HepG2 (cell line): Measurements from ENCODE around the gene BARX2. TPM values are rescaled to one million over a fixed set of nuclear protein-coding genes. Genes with fewer than 3 reads are reported as not detected.
A peak's percentile ranks its signal among the peaks of the same experiment; 100 is the strongest.

Source experiments
- BCL6 ChIP-seq: IDR thresholded peaks from 2 replicates; pipeline ENCODE4 v1.6.1; 2016; ENCODE audit warnings: missing genetic modification reagents, missing compliant biosample characterization
- FOXC1 ChIP-seq: sonication (generic); formaldehyde crosslinking; IDR thresholded peaks from 2 replicates; pipeline ENCODE4 v1.8.0; 2022; ENCODE audit warnings: mild to moderate bottlenecking, missing genetic modification reagents, borderline replicate concordance
- KDM2A ChIP-seq: sonication (generic); formaldehyde crosslinking; IDR thresholded peaks from 2 replicates; pipeline ENCODE4 v1.4.0; 2020; ENCODE audit warnings: low read depth, missing genetic modification reagents, borderline replicate concordance
- KDM4B ChIP-seq: sonication (generic); formaldehyde crosslinking; IDR thresholded peaks from 2 replicates; pipeline ENCODE4 v1.4.0; 2020; ENCODE audit warnings: missing genetic modification reagents
- KLF12 ChIP-seq: sonication (generic); formaldehyde crosslinking; IDR thresholded peaks from 2 replicates; pipeline ENCODE4 v1.4.0; 2020; ENCODE audit warnings: missing genetic modification reagents, borderline replicate concordance
- NFE2 ChIP-seq: sonication (generic); formaldehyde crosslinking; IDR thresholded peaks from 2 replicates; pipeline ENCODE4 v1.4.0; 2020; ENCODE audit warnings: missing genetic modification reagents
- SALL1 ChIP-seq: sonication (generic); formaldehyde crosslinking; IDR thresholded peaks from 2 replicates; pipeline ENCODE4 v1.8.0; 2022; ENCODE audit warnings: mild to moderate bottlenecking, missing genetic modification reagents
- SP140L ChIP-seq: sonication (generic); formaldehyde crosslinking; IDR thresholded peaks from 2 replicates; pipeline ENCODE4 v1.4.0; 2020; ENCODE audit warnings: missing genetic modification reagents, borderline replicate concordance
- THYN1 ChIP-seq: sonication (generic); formaldehyde crosslinking; IDR thresholded peaks from 2 replicates; pipeline ENCODE4 v1.8.1; 2023; ENCODE audit warnings: low read depth, mild to moderate bottlenecking, moderate library complexity, missing genetic modification reagents, borderline replicate concordance
- ZBTB20 ChIP-seq: sonication (generic); formaldehyde crosslinking; IDR thresholded peaks from 2 replicates; pipeline ENCODE4 v1.8.1; 2023; ENCODE audit warnings: missing genetic modification reagents, low read depth, mild to moderate bottlenecking, borderline replicate concordance
- ZNF274 ChIP-seq: sonication (generic); formaldehyde crosslinking; IDR thresholded peaks from 2 replicates; pipeline ENCODE4 v1.5.1; 2020; ENCODE audit warnings: mild to moderate bottlenecking, missing genetic modification reagents
- ZNF350 ChIP-seq: sonication (generic); formaldehyde crosslinking; IDR thresholded peaks from 2 replicates; pipeline ENCODE4 v1.4.0; 2020; ENCODE audit warnings: mild to moderate bottlenecking, low read depth, missing genetic modification reagents, borderline replicate concordance
- ZNF441 ChIP-seq: sonication (generic); formaldehyde crosslinking; IDR thresholded peaks from 2 replicates; pipeline ENCODE4 v1.7.0; 2021; ENCODE audit warnings: missing genetic modification reagents, borderline replicate concordance
- ZNF878 ChIP-seq: sonication (generic); formaldehyde crosslinking; IDR thresholded peaks from 2 replicates; pipeline ENCODE4 v1.8.1; 2023; ENCODE audit warnings: mild to moderate bottlenecking, missing genetic modification reagents, moderate library complexity
- ZNF883 ChIP-seq: sonication (generic); formaldehyde crosslinking; IDR thresholded peaks from 2 replicates; pipeline ENCODE4 v1.5.1; 2020; ENCODE audit warnings: mild to moderate bottlenecking, missing genetic modification reagents; ENCODE audit errors: not compliant biosample characterization
- ZSCAN30 ChIP-seq: sonication (generic); formaldehyde crosslinking; IDR thresholded peaks from 2 replicates; pipeline ENCODE4 v1.5.0; 2020; ENCODE audit warnings: mild to moderate bottlenecking, missing genetic modification reagents
- polyA plus RNA-seq, 8 experiments: library from polyadenylated mRNA; depleted of rRNA in 3 of 8; stranded (reverse) in 7 of 8; unstranded in 1 of 8; fragments of >200 nt; fragmentation: Illumina TruSeq in 4 of 8; extraction: Trizol in 4 of 8; gene quantifications; 2 replicates each; pipeline versions ENCODE4 v1.2.1 to v1.2.3, GENCODE V29; 2011 to 2016; ENCODE audit warnings: low read depth in 4 of 8, missing spikeins in 1 of 8, mixed read lengths in 1 of 8; ENCODE audit not compliant: insufficient read depth in 1 of 8
- total RNA-seq, 5 experiments: library from RNA; depleted of rRNA; stranded (reverse); fragments of >200 nt; fragmentation: Illumina TruSeq; extraction: Trizol; gene quantifications; 2 replicates each; pipeline ENCODE4 v1.2.3, GENCODE V29; 2016; ENCODE audit warnings: low read depth in 1 of 5
- TF ChIP-seq, protein P1 (sequence below): sonication (generic); formaldehyde crosslinking; IDR thresholded peaks from 2 replicates; pipeline ENCODE4 v1.5.0; 2020; ENCODE audit warnings: mild to moderate bottlenecking, missing genetic modification reagents, moderate library complexity
- TF ChIP-seq, protein P2 (sequence below): sonication (generic); formaldehyde crosslinking; IDR thresholded peaks from 2 replicates; pipeline ENCODE4 v1.4.0; 2020; ENCODE audit warnings: missing genetic modification reagents
- TF ChIP-seq, protein P3 (sequence below): sonication (generic); formaldehyde crosslinking; conservative IDR thresholded peaks from 2 replicates; pipeline ENCODE4 v1.8.0; 2022; ENCODE audit warnings: mild to moderate bottlenecking, moderate library complexity, missing genetic modification reagents
- TF ChIP-seq, protein P4 (sequence below): IDR thresholded peaks from 2 replicates; pipeline ENCODE4 v1.6.1; 2016; ENCODE audit warnings: missing genetic modification reagents, missing compliant biosample characterization
- TF ChIP-seq, protein P5 (sequence below): sonication (generic); formaldehyde crosslinking; IDR thresholded peaks from 2 replicates; pipeline ENCODE4 v1.4.0; 2020; ENCODE audit warnings: missing genetic modification reagents
- TF ChIP-seq, protein P6 (sequence below): sonication (generic); formaldehyde crosslinking; IDR thresholded peaks from 2 replicates; pipeline ENCODE4 v1.4.0; 2020; ENCODE audit warnings: missing genetic modification reagents

Gene BARX2
- total and polyA plus RNA-seq, 2 of the 13 experiments (the other 11 are each of a cell fraction or from before 2014, with no cell fraction given): not detected

DNA sequence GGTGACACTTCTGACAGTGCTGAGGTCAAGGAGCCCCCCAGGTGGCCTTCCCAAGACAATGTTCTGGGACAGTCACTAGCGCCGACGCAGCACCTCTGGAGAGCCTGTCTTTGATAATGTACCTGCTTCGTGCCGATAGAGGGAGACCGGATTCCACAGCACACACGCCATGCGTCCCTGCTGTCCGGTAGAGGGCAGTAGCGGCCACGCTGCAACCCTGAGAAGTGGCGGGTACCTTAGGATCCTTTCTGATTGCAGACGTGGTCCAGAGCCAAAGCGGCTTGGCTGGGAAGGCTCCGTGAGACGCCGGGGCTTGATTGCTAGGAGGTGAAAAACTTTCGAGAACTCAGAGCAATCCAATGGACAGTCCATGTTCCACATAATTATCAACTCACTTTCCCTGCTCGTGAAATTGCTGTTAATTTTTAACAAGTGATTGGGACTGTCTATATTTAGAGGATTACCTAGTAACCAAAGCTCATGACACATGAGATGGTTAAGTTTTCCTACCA lies 11.4 kb upstream of the BARX2 start (continued):
- TF ChIP-seq FOXC1: 0 out of 2 replicates have a peak, but pooled peaks have one; percentile 56
- no peak for TF ChIP-seq ZNF441 (CRISPR knock-in tag)
- TF ChIP-seq, protein P1, sequence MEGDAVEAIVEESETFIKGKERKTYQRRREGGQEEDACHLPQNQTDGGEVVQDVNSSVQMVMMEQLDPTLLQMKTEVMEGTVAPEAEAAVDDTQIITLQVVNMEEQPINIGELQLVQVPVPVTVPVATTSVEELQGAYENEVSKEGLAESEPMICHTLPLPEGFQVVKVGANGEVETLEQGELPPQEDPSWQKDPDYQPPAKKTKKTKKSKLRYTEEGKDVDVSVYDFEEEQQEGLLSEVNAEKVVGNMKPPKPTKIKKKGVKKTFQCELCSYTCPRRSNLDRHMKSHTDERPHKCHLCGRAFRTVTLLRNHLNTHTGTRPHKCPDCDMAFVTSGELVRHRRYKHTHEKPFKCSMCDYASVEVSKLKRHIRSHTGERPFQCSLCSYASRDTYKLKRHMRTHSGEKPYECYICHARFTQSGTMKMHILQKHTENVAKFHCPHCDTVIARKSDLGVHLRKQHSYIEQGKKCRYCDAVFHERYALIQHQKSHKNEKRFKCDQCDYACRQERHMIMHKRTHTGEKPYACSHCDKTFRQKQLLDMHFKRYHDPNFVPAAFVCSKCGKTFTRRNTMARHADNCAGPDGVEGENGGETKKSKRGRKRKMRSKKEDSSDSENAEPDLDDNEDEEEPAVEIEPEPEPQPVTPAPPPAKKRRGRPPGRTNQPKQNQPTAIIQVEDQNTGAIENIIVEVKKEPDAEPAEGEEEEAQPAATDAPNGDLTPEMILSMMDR (CRISPR knock-in tag): peak; percentile 100
- TF ChIP-seq, protein P2, sequence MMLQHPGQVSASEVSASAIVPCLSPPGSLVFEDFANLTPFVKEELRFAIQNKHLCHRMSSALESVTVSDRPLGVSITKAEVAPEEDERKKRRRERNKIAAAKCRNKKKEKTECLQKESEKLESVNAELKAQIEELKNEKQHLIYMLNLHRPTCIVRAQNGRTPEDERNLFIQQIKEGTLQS (CRISPR knock-in tag): no peak
- no peak for TF ChIP-seq THYN1 (CRISPR knock-in tag)
- TF ChIP-seq ZNF350 (CRISPR knock-in tag): peak; percentile 61; the same call in 1 of the 2 replicates
- TF ChIP-seq SALL1: peak; percentile 82
- peak; percentile 63; the same call in 1 of the 2 replicates for TF ChIP-seq BCL6
- TF ChIP-seq, protein P3, sequence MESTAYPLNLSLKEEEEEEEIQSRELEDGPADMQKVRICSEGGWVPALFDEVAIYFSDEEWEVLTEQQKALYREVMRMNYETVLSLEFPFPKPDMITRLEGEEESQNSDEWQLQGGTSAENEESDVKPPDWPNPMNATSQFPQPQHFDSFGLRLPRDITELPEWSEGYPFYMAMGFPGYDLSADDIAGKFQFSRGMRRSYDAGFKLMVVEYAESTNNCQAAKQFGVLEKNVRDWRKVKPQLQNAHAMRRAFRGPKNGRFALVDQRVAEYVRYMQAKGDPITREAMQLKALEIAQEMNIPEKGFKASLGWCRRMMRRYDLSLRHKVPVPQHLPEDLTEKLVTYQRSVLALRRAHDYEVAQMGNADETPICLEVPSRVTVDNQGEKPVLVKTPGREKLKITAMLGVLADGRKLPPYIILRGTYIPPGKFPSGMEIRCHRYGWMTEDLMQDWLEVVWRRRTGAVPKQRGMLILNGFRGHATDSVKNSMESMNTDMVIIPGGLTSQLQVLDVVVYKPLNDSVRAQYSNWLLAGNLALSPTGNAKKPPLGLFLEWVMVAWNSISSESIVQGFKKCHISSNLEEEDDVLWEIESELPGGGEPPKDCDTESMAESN (CRISPR knock-in tag): no peak
- 0 out of 2 replicates have a peak, but pooled peaks have one; percentile 44 for TF ChIP-seq SP140L (CRISPR knock-in tag)
- peak; percentile 84; the same call in 1 of the 2 replicates for TF ChIP-seq KDM4B
- peak; percentile 95 for TF ChIP-seq KDM2A (CRISPR knock-in tag)
- TF ChIP-seq, protein P4, sequence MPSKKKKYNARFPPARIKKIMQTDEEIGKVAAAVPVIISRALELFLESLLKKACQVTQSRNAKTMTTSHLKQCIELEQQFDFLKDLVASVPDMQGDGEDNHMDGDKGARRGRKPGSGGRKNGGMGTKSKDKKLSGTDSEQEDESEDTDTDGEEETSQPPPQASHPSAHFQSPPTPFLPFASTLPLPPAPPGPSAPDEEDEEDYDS (CRISPR knock-in tag): 0 out of 2 replicates have a peak, but pooled peaks have one; percentile 33
- 0 out of 2 replicates have a peak, but pooled peaks have one; percentile 31 for TF ChIP-seq KLF12 (CRISPR knock-in tag)
- 0 out of 2 replicates have a peak, but pooled peaks have one; percentile 57 for TF ChIP-seq ZNF878
- TF ChIP-seq ZNF274: 0 out of 2 replicates have a peak, but pooled peaks have one; percentile 34
- no peak for TF ChIP-seq ZNF883 (CRISPR knock-in tag)
- TF ChIP-seq NFE2 (CRISPR knock-in tag): no peak
- TF ChIP-seq, protein P5, sequence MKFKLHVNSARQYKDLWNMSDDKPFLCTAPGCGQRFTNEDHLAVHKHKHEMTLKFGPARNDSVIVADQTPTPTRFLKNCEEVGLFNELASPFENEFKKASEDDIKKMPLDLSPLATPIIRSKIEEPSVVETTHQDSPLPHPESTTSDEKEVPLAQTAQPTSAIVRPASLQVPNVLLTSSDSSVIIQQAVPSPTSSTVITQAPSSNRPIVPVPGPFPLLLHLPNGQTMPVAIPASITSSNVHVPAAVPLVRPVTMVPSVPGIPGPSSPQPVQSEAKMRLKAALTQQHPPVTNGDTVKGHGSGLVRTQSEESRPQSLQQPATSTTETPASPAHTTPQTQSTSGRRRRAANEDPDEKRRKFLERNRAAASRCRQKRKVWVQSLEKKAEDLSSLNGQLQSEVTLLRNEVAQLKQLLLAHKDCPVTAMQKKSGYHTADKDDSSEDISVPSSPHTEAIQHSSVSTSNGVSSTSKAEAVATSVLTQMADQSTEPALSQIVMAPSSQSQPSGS (CRISPR knock-in tag): peak; percentile 67; the same call in 1 of the 2 replicates
- TF ChIP-seq ZBTB20 (CRISPR knock-in tag): 0 out of 2 replicates have a peak, but pooled peaks have one; percentile 32
- no peak for TF ChIP-seq ZSCAN30 (CRISPR knock-in tag)
- TF ChIP-seq, protein P6, sequence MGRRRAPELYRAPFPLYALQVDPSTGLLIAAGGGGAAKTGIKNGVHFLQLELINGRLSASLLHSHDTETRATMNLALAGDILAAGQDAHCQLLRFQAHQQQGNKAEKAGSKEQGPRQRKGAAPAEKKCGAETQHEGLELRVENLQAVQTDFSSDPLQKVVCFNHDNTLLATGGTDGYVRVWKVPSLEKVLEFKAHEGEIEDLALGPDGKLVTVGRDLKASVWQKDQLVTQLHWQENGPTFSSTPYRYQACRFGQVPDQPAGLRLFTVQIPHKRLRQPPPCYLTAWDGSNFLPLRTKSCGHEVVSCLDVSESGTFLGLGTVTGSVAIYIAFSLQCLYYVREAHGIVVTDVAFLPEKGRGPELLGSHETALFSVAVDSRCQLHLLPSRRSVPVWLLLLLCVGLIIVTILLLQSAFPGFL: no peak
